HG03342 (cell line): ENCODE results near the gene SRF.

Source experiments
- ATAC-seq: cut with Tn5 transposase; IDR thresholded peaks from one replicate; pipeline ENCODE4 v1.9.1; 2021; ENCODE audit warnings: mild to moderate bottlenecking, moderate library complexity; ENCODE audit not compliant: unreplicated experiment

SRF gene

GRCh38 chr6:43146709-43147688, 24.1 kb upstream of the SRF start:
- no peak for ATAC-seq

GRCh38 chr6:43147691-43148477, 23.2 kb upstream of the SRF start:
- no peak for ATAC-seq

- no peak for ATAC-seq
Measured at GRCh38 chr6:43149265-43149664, 21.8 kb upstream of the SRF start.

- ATAC-seq, result no peak
Measured at GRCh38 chr6:43150051-43150751, 20.9 kb upstream of the SRF start.

GRCh38 chr6:43159599-43159998, 11.5 kb upstream of the SRF start:
- no peak for ATAC-seq

GRCh38 chr6:43163899-43164298, 7.2 kb upstream of the SRF start:
- ATAC-seq, result no peak

- ATAC-seq, result no peak
Measured at GRCh38 chr6:43170417-43170930, 595 bp upstream of the SRF start.

- no peak for ATAC-seq
Measured at GRCh38 chr6:43171707-43172103, 636 bp downstream of the SRF start.

- no peak for ATAC-seq
Measured at GRCh38 chr6:43172104-43173007, 1.3 kb downstream of the SRF start.

- no peak for ATAC-seq
Measured at GRCh38 chr6:43173591-43174262, 2.7 kb downstream of the SRF start.

GRCh38 chr6:43174263-43175112, 3.4 kb downstream of the SRF start:
- peak; percentile 67 for ATAC-seq

- no peak for ATAC-seq
Measured at GRCh38 chr6:43175676-43176422, 4.8 kb downstream of the SRF start.

GRCh38 chr6:43176423-43176786, 5.3 kb downstream of the SRF start:
- ATAC-seq, result no peak

- no peak for ATAC-seq
Measured at GRCh38 chr6:43178150-43178549, 7.1 kb downstream of the SRF start.

GRCh38 chr6:43178951-43179830, 8.1 kb downstream of the SRF start:
- no peak for ATAC-seq

GRCh38 chr6:43180058-43180457, 9.0 kb downstream of the SRF start:
- no peak for ATAC-seq

GRCh38 chr6:43180985-43181384, 9.9 kb downstream of the SRF start:
- ATAC-seq, result no peak
